GM12878 (cell line): ENCODE results near the gene MIGA2. TPM values are rescaled to one million over a fixed set of nuclear protein-coding genes. Genes with fewer than 3 reads are reported as not detected.
A peak's percentile ranks its signal among the peaks of the same experiment; 100 is the strongest.

ENCODE experiments used
- ATF7 ChIP-seq: fragments of 450-650 bp; IDR thresholded peaks from 2 replicates; pipeline ENCODE4 v1.6.1; 2016; ENCODE audit warnings: low read depth, mild to moderate bottlenecking
- CHD2 ChIP-seq: IDR thresholded peaks from 2 replicates; pipeline ENCODE4 v1.6.1; 2011; ENCODE audit warnings: low read depth, low read length, improper control_type of control experiment, borderline replicate concordance
- CREB1 ChIP-seq: IDR thresholded peaks from 2 replicates; pipeline ENCODE4 v1.6.1; 2012; ENCODE audit warnings: low read depth, mild to moderate bottlenecking, inconsistent platforms
- CTCF ChIP-seq, 3 experiments: IDR thresholded peaks in 2 of 3; conservative IDR thresholded peaks in 1 of 3; 2 replicates each; pipeline ENCODE4 v1.5.1; 2011; ENCODE audit warnings: low read depth in 3 of 3, low read length in 3 of 3, mild to moderate bottlenecking in 3 of 3, control low read depth in 2 of 3, moderate library complexity in 2 of 3, inconsistent platforms in 1 of 3, mixed read lengths in 1 of 3; ENCODE audit not compliant: control insufficient read depth in 2 of 3, insufficient read depth in 1 of 3; ENCODE audit errors: extremely low read depth in 1 of 3
- EGR1 ChIP-seq, 2 experiments: IDR thresholded peaks; 1 replicate in 1 of 2; 2 replicates in 1 of 2; pipeline ENCODE4 v1.6.1; 2011 to 2012; ENCODE audit warnings: low read depth in 2 of 2, low read length in 2 of 2, borderline replicate concordance in 1 of 2, mild to moderate bottlenecking in 1 of 2, moderate library complexity in 1 of 2
- ESRRA ChIP-seq: IDR thresholded peaks from 2 replicates; pipeline ENCODE4 v1.6.1; 2012; ENCODE audit warnings: mild to moderate bottlenecking, low read length, improper control_type of control experiment
- MXI1 ChIP-seq: fragments of 150-350 bp; IDR thresholded peaks from 2 replicates; pipeline ENCODE4 v1.6.1; 2011; ENCODE audit warnings: low read depth, mild to moderate bottlenecking, inconsistent platforms, low read length, improper control_type of control experiment
- PKNOX1 ChIP-seq: fragments of 450-650 bp; IDR thresholded peaks from 2 replicates; pipeline ENCODE4 v1.6.1; 2016; ENCODE audit warnings: mild to moderate bottlenecking
- POLR2A ChIP-seq: IDR thresholded peaks from 2 replicates; pipeline ENCODE4 v1.6.1; 2011; ENCODE audit warnings: low read depth, mild to moderate bottlenecking, low read length
- POLR2AphosphoS2 ChIP-seq: IDR thresholded peaks from 2 replicates; pipeline ENCODE4 v1.6.1; 2011; ENCODE audit warnings: low read depth, mild to moderate bottlenecking, low read length, improper control_type of control experiment, moderate library complexity
- RBBP5 ChIP-seq: fragments of 200-600 bp; sonication (generic); conservative IDR thresholded peaks from 2 replicates; pipeline ENCODE4 v1.6.1; 2016
- SP1 ChIP-seq: IDR thresholded peaks from one replicate; pipeline ENCODE4 v1.6.1; 2011; ENCODE audit warnings: low read depth, low read length
- polyA plus RNA-seq, 11 experiments: library from polyadenylated mRNA; depleted of rRNA in 4 of 11; unstranded in 6 of 11; stranded (reverse) in 5 of 11; fragments of >200 nt; fragmentation: Nextera tagmentation in 4 of 11; fragmentation: Illumina TruSeq in 1 of 11; extraction: Ambion mirVana in 4 of 11; extraction: Trizol in 1 of 11; gene quantifications; 1 replicate in 1 of 11; 2 replicates in 10 of 11; pipeline versions ENCODE4 v1.2.1 to v1.2.3, GENCODE V29; 2011 to 2016; ENCODE audit warnings: inconsistent platforms in 2 of 11, missing spikeins in 2 of 11, low read depth in 1 of 11
- total RNA-seq, 4 experiments: library from RNA; depleted of rRNA in 3 of 4; stranded (reverse); fragments of >200 nt in 3 of 4; fragmentation: Illumina TruSeq in 1 of 4; extraction: Trizol in 1 of 4; gene quantifications; 2 replicates each; pipeline versions ENCODE4 v1.2.1 to v1.2.3, GENCODE V29; 2013 to 2021
- TF ChIP-seq, protein P1 (sequence below): IDR thresholded peaks from 2 replicates; pipeline ENCODE4 v1.6.1; 2012; ENCODE audit warnings: low read depth, low read length, improper control_type of control experiment
- TF ChIP-seq, protein P2 (sequence below): fragments of 450-650 bp; conservative IDR thresholded peaks from 2 replicates; pipeline ENCODE4 v1.6.1; 2017; ENCODE audit warnings: mild to moderate bottlenecking, moderate library complexity

MIGA2 gene
- total and polyA plus RNA-seq, 10 of the 15 experiments (the other 5 are each of a cell fraction or from before 2014, with no cell fraction given), result 0.14 to 31.0 (median 12.7) TPM

- TF ChIP-seq, protein P1, sequence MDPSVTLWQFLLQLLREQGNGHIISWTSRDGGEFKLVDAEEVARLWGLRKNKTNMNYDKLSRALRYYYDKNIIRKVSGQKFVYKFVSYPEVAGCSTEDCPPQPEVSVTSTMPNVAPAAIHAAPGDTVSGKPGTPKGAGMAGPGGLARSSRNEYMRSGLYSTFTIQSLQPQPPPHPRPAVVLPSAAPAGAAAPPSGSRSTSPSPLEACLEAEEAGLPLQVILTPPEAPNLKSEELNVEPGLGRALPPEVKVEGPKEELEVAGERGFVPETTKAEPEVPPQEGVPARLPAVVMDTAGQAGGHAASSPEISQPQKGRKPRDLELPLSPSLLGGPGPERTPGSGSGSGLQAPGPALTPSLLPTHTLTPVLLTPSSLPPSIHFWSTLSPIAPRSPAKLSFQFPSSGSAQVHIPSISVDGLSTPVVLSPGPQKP, result no peak
- no peak for TF ChIP-seq ATF7
- peak in 1 of 2 experiments; percentile 32; a peak in 1 of 3 replicates for TF ChIP-seq EGR1 (IDR thresholded peaks at IDR 0.05; ENCODE audit: borderline replicate concordance in 1 of 2, low read depth in 2 of 2, low read length in 2 of 2)
- no peak for TF ChIP-seq PKNOX1
- TF ChIP-seq POLR2AphosphoS2, result no peak
- TF ChIP-seq MXI1, result 0 out of 2 replicates have a peak, but pooled peaks have one; percentile 35
- peak; percentile 60 for TF ChIP-seq POLR2A
- TF ChIP-seq, protein P2, sequence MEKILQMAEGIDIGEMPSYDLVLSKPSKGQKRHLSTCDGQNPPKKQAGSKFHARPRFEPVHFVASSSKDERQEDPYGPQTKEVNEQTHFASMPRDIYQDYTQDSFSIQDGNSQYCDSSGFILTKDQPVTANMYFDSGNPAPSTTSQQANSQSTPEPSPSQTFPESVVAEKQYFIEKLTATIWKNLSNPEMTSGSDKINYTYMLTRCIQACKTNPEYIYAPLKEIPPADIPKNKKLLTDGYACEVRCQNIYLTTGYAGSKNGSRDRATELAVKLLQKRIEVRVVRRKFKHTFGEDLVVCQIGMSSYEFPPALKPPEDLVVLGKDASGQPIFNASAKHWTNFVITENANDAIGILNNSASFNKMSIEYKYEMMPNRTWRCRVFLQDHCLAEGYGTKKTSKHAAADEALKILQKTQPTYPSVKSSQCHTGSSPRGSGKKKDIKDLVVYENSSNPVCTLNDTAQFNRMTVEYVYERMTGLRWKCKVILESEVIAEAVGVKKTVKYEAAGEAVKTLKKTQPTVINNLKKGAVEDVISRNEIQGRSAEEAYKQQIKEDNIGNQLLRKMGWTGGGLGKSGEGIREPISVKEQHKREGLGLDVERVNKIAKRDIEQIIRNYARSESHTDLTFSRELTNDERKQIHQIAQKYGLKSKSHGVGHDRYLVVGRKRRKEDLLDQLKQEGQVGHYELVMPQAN, result 0 out of 2 replicates have a peak, but pooled peaks have one; percentile 5
- peak; percentile 43 for TF ChIP-seq SP1
- 0 out of 2 replicates have a peak, but pooled peaks have one; percentile 21 for TF ChIP-seq CREB1
- TF ChIP-seq CTCF (IDR thresholded peaks at IDR 0.05 in 2 of 3, conservative IDR thresholded peaks at IDR 0.05 in 1 of 3; ENCODE audit: control insufficient read depth in 2 of 3, extremely low read depth in 1 of 3, insufficient read depth in 1 of 3, low read depth in 3 of 3, low read length in 3 of 3), result peak; percentile 56 to 85 (median 79)
- TF ChIP-seq ESRRA, result no peak
- TF ChIP-seq CHD2, result no peak
- TF ChIP-seq RBBP5, result no peak
Observed at GRCh38 chr9:129028192-129028966, 8.0 kb upstream of the MIGA2 start, which contains the start of gene SH3GLB2 (continued).
